Amniotic epithelial cell (primary cell): ENCODE measurements around the gene SLAMF7.
"Not testable (repeated sequence)": the region's sequence is repeated elsewhere in the genome, so short reads cannot be mapped to it uniquely, and the experiment has no call there.

ENCODE experiments used
- DNase-seq: peaks from one replicate; pipeline ENCODE4 v3.0.0-alpha.2; 2010; ENCODE audit warnings: low read depth

The SLAMF7 gene

DNA sequence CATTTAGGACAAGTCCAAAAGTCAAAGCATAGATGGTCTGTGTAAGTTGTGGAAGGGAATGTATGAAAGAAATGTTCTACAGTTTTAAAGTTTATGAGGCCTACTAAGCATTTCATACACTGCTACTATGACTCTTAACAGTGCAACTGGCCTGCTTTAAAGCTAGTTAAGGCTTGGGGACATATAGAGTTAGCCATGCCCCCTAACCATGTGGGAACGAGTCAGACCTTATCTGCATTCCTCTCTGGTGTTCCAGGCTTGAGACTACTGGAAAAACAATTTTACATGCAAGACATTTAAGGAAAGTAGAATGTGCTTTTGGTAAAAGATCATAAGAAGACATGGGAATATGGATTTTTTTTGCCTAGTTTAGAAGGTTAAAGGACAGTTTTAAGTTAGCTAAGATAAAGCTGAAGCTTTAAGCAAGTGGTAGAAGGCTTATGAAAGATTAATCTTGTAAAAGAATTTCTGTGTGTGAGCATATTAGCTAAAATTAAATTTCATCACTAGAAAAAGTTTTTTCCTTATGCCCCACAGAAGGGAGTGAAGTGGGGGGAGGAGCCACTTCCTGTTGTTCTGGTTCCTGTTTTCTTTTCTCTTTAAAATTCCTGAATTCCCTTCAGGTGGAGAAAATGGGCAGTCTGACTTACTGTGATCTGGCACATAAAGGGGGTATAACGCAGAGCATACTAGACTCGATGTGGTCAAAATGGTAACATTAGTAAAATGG, 18.5 kb upstream of the SLAMF7 start:
- peak; percentile 8 for DNase-seq

DNA sequence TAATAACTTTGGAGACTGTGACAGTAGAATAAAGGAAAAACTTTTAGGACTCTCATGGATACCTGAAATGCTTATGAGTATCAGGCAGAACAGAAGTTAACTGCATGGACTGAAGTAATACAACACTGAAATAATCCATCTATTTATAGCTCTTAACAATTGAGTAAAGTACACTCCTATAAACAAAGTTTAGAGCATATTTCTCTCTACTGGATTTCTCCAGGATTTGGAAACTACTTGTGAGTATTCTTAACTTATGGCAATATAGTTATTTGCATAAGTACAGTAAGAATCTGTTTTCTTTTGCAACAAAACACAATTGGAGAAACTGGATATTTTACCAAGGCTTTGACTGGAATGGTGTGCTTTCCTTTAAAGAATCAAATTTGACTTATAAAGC, 17.6 kb upstream of the SLAMF7 start:
- no peak for DNase-seq

DNA sequence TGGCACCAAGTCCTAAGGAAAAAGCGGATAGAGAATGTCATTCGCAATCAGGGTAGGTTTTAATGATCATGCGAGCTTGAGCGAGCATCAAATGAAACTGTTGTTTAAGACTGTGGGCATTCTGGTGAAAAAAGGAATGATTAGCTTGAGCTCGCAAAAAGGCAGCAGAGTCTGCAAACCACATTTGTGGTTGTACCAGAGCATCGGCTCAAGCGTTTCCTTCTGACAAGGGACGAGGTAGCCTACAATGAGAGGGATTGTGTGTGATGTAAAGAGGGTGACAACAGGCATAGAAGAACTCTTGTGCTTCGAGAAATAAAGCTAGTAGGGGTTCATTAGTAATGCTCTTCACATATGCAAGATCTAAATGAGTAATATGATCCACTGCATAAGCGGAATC, 16.3 kb upstream of the SLAMF7 start:
- DNase-seq, result no peak

DNA sequence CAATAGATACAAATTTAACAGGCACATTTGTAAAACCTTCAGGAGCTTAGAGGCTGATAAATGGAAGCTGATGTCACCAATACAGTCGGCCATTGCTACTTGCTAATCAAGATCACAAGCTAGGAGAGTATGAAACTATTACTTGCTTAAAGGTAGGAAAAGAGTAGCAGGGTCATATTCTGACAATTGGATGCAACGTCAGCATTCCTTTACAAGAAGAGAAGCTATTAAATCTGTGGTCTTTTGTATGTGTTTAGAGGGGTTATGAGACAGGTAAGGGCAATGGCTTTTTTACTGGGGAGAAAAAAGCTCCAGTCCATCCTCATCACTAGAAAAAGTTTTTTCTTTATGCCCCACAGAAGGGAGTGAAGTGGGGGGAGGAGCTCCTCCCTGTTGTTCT, 15.7 kb upstream of the SLAMF7 start:
- DNase-seq, result no peak

DNA sequence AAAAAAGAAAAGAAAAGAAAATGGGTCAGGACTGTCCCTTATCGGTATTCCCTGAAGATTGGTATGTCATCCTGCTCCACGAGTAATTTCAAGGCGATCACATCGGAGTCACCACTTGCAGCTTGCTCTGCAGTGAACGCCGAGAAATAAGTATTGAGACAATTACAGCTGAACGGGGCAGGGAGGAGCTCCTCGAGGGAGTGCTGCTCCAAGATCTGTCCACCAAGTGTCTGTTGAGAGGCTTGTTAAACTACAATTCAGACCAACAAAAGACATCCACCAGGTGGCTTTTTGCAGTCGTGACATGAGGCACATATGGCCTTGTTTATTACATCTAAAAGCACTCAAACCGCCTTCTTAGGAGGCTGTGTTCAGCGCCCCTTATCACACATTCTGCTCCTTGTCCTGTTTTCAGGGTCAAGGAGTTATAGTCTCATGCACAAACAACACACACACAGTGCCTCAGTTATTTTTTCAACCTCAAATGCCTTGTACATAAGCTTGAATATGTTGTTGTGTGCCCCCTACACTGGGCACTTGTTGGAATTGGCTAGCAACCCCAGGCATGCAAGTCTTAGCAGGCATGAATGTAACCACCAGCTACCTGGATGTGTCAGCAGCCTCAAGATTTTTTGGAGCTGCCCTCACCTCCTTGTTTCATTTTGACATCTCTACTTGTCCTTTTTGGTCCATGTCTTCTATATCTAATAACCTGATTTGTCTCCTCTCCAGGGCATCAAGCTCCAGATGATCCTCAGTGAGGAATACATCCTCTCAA, 14.4 kb upstream of the SLAMF7 start:
- DNase-seq, result no peak

DNA sequence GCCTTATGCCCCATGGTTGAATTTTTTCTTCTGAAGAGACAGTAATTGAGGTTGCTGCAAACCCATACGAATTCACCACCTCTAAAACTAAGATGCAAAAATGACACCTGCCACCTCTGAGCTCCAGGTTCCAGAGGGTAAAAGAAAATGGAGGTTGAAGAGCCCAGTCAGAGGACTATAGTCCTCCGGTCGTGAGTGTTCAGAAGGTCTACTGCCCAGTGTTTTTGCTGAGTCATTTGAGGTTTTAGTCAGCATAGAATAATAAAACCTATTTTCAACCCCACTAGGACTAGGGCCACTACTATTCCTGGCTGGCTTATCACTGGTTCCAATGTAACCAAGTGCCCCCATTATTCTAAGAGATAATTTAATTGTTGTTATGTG, 12.9 kb upstream of the SLAMF7 start:
- peak; percentile 15 for DNase-seq

DNA sequence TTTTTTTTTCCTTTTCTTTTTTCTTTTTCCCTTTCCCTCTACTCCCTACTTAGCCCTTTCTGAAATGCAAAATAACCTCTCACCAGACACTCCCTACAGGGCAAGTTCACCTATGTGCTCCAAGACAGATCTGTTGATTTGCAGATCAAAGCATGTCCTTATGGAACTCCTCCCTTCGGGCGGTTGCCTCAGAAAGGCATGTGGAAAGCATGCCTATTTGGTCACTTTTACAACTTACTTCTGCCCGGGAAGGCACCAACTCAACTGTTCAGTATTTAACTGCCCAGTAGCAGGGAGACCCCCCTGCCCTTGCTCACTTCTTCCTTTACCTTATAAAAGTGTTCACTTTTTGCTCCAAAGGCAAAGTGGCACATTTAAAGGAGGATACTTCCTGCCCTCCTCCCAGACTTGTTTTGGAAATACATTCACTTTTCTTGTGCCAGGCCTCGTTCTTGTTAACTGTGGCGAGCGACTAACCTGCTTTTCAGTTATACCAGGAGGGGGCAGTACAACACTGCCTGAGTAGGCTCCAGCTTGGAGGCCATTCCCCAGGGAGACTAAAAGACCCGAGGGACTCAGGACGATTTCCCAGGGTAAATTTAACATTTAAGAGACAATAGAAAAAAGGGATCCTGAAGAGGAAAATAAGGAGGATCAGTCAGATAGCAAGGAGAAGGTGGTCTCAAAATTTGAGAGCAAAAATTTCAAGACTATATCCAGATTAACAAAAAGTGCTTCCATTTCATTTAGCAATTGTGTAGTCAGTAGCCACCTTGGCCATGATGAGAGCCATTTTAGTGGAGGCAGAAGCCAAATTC, 12.3 kb upstream of the SLAMF7 start:
- peak; percentile 77 for DNase-seq

DNA sequence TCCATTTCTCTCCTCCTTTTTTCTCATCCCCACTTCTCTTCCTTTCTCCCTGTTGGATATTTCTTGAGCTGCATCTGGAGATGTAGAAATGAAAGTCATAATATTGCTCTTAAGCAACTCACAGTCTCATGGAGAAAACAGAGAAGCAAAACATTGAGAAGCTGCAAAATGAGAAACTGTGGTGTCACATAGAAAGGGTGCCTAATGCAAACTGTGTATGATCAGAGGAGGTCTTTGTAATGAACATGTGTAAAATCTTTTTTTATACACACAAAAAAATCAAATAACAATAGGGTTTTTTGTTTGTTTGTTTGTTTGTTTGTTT, 11.8 kb upstream of the SLAMF7 start:
- no peak for DNase-seq

DNA sequence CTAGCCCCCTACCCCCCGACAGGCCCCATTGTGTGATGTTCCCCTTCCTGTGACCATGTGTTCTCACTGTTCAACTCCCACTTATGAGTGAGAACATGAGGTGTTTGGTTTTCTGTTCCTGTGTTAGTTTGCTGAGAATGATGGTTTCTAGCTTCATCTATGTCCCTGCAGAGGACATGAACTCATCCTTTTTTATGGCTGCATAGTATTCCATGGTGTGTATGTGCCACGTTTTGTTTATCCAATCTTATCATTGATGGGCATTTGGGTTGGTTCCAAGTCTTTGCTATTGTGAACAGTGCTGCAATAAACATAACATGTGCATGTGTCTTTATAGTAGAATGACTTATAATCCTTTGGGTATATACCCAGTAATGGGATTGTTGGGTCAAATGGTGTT, 7.5 kb upstream of the SLAMF7 start:
- DNase-seq, result not testable (repeated sequence)

DNA sequence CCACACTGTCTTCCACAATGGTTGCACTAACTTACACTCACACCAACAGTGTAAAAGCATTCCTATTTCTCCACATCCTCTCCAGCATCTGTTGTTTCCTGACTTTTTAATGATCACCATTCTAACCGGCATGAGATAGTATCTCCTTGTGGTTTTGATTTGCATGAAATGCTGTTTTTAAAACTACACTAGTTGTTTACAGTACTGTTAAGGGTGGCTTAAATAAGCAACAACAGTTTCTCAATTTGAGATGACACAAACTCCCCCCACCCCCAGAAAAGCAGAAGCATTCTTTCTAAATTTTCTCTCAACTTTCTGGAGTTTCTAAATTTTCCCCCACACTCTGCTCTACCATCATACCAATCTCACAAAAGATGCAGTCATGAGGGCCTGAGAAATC, 7.1 kb upstream of the SLAMF7 start:
- no peak for DNase-seq

DNA sequence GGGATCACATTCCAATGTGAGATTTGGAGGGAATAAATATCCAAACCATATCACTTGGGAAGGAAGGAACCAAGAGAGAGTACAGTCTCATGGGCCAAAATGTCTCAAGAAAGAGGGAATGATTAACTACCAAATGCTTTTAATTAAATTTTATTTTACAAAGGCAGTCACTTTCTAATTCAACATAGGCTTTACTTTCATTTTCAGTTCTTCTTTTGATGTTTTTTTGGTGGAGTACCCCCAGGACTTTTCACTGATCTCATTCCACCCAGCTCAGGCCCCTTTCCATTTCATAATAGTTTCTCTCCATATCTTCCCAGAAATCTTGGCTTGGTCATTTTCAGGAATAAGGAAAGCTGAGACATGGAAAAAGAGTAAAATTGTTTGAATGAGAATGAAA, 5.1 kb upstream of the SLAMF7 start:
- no peak for DNase-seq

DNA sequence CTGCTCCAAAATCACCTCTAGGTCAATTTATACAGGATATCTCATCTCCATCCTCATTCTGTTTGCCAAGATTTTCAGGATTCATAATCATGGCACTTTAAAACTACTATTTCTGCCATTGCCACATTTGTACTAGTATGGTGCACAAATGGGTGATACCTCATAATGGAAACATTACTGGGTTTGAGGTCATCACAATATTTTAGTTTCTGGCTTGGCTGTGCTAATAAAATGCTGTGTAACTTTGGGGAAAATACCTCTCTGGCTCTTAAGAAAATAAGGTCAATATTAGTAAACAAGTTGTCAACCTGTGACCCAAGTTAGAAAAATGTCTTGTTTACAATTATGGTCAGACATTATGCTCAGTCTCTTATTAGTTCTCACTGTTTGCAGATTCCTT, 4.7 kb upstream of the SLAMF7 start:
- DNase-seq, result no peak

DNA sequence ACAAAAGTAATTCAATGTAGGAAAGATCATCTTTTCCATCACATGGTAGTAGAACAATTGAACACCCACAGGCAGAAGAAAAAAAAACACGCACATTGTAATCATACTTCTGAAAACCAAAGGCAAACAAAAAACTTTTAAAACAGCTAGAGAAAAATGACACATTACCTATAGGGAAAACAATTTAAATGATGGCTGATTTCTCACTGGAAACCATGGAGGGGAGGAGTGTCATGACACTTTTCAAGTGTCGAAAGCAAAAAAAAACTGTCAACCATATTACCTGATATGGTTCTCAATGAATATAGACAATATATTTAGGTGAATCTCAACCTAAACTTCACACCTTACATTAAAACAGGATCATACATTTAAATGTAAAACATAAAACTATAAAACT, 776 bp upstream of the SLAMF7 start:
- no peak for DNase-seq

DNA sequence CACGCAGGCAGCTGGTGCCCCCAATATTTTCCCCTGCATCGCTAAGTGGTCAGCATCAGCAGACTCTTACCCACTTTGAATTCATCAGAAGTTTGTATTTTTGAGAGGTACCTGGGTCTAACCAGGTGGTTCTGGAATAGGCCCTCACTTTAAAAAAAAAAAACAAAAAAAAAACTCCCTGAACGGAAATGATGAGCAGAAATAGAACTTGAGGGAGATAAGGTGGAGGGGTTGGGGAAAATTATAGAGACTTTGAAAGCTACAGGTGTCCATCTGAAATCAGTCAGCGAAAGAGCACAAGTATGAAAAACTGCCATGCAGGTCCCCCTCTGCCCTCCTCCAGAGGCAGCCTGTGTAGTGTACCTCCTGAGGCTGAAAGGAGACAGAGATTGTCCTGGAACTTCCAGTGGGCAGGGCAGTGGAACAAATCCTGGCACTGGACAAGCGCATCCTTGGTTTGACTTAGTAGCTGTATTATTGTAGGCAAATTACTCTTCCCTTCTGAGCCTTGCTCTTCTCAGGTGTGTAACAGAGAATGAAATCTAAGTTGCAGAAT, 1.2 kb downstream of the SLAMF7 start:
- DNase-seq, result no peak

DNA sequence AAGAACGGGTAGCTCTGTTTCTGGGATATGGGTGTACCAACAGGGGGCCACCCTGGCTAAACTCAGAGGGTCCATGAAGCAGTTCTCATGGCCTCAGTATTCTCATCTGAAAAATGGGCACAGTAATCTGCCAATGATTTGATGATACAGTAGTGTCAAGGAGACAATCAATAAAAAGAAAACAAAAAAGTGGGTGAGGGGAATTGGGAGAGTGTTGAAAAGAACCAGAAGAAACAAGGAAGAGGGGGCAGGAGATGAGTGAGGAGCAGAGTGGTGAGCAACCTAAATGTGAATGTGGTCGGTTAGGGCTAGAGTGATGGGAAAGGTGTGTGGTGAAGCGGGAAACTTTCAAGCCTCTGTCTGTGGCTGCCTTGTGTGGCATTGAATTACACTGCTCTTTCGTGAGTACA, 2.0 kb downstream of the SLAMF7 start:
- no peak for DNase-seq

DNA sequence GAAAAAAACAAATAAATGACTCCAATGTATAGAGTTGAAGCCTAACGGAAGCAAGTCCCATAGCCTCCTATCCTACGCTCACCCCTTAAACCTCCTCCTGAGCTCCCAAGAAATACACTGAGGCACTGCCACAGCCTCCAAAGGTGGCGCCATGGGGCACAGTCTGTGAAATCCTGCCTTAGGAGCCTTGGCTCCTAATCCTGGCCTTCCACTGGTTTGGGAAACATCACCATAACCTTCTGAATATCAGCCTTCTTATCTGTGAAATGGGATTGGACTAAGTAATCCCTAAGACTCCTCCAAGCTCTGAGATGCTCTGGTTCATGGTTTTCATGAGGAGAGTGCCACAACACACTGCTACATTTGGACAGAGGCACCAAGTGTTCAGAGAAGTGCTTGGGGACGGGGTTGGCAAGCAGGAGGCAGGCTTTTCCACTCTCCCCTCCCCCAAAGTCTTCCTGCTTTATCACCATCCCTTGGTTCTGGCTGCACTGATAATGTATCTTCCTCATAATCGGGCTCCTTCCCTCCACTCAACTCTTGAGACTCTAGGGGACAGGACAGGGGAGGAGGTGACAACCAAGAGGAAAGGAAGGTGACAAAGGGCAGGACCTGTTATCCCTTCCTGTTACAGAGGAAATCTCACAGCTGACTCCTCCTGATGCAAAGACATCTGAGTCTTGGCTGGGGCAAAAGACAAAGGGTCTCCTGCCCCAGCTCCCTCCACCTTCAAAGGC, 2.7 kb downstream of the SLAMF7 start:
- no peak for DNase-seq

DNA sequence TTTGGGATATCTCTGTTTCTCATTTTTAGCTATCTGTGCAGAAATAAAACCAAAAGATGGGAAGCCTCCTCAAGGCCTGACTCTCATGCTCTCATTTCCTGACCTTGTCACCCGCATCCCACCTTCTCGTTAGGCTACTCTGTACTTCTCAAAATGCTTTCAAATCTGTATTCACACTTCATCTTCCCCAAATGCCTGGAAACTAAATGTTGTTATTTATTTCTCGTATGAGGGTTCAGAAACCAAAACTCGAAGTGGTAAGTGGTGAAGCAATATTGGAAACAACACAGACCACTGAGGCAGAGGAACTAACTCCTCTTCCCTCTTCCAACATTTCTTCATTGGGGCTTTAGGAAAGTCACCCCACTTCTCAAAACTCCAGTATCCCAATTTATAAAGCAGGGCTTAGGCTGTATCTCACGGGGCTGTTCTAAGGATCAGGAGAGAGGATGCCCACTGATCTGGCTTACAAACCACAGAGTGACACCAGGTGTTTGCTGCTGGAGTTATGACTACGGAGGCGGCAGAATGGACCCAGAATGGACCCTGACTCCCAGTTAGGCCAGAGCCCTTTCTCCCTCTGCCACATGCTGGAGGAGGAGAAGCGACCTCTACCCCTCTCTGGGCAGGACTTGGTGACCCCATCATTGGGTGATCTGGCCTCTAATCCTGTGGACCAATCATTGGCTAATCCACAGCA, 3.5 kb downstream of the SLAMF7 start:
- DNase-seq, result no peak

DNA sequence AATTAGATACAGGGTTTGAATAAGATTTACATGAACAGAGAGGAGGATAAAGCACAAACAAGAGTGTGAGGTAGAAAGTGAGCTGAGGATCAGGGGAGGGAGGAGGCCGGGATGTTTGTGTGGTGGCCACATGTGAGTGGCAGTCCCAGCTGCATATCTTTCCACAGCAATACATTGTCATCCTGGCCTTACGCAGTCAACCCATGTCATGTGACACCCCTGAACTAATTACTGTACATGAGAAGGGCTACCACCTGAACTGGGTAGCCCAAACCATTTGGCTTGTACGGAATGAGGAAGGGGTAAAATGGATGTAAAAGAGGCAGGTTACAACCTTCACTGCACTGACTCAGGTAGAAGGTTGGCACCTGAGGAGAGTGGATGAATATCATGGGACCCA, 4.2 kb downstream of the SLAMF7 start:
- DNase-seq, result no peak

DNA sequence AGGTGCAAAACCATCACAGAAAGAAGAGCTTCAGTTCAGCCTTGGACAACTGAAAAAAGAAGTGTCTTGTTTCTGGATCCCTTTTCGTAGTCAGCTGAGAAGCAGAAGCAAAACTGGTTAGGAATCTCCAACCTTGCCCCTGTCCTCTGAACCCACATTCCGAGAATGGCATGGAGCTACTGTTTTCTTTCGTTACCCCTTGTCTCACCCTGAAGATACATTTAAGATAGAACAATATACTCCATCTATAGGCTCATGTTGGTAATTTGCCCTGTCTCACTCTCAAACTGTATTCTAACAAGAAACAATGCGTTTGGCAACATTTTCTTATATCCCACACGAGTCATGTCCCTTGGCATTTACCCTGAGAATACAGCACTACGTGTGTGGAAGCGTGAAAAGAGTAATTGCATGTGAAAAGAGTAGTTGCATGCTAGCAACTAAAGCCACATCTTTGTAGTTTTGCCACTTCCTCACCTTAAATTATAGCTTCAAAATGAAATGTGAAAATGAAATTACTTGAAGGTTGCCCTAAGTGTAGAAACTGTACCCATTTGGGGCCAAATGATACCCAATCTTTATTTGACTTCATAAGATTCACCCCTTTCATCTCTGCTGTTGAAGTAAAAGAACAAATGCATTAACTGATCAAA, 5.3 kb downstream of the SLAMF7 start:
- no peak for DNase-seq

DNA sequence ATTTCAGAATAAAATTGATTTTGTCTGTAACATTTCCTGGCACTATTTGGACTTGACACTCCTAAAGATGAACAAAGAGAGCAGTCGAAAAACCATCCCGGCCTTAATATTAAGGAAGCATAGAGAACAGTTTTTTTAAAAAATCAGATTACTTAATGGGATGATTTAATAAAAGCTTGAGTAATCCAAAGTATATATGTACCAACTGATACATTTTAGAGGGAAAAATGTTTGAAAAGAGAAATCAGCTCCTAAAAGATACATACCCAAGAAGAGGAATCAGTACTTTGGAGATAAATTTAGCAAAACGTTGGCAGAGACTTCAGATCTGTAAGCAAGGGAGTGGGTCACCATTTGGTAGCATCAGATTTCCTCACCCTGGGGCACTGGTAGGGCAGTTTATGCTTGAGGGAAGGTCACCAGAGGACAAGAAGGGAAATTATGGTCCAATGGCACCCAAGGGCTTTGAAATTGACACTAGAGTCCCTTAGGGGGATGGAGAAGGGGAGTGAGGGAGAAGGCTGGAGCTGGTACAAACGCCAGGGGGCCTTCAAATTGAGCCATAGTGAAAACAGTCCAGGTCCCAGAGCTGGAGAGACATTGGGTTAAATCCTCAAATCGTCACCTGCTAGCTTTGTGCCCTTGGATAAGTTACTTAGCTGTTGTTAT, 5.9 kb downstream of the SLAMF7 start:
- no peak for DNase-seq
